EL (cell line): Measurements from ENCODE around the gene ZNF511.

ENCODE experiments used
- DNase-seq: peaks from one replicate; pipeline ENCODE4 v3.0.0-alpha.2; 2016

Gene ZNF511

DNA sequence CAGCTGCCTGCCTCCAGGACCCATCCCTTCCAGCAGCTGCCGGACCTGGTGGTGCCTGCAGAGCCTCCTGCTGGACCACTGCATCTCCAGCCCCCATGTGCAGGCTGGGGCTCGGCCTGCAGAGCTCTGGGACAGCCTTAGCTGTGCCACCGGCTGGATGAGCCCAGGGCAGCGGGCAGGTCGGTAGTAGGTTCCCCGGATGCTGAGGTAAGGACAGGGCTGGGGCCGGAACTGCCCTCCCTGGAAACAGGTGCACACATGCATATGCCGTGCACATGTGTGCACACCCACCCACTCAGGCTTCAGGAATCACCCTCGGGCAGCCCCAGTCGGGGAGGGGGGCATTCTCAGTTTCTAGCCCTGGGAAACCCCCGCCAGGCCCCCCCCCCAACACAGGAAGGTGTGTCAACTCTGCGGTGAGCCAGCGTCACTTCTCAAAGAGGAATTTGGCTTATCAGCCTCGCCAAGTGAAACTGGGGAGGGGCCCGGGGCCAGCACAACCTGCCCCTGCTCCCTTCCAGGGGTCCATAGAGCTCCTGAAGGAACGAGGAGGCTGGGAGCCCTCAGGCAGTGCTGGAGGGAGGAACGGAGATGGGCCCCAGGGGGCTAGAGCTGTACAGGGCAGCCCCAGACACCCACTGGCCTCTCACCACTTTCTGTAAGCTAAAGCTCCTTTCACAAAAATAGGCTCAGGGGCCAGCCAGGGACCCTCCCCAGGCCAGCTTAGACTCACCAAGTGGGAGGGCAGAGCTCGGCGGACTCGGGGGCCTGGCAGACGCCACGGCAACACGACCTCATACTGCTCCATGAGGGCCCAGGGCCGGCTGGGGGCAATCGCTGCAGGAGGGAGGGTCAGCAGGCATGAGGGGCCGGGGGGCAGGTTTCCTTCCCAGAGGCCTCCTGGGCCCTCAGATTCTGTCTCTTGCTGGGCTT, 33.7 kb upstream of the ZNF511 start:
- no peak for DNase-seq

DNA sequence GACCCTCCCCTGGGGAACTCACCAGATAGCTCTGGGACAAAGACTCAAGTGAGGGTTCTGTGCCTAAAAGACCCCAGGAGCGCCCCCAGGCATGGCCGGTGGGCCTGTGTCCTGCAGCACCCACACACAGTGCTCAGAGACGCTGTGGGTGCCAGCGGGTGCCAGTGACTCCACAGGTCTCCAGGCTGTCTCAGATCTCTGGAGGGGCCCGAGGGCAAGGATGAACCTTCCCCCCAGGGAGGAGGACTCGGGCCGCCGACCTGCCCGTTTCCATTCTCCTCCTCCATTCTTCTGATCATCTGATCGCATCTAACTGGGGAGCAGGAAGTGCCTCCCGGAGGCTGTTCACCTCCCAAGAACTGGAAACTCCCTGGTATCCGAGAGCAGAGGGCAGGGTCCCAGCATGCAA, 33.0 kb upstream of the ZNF511 start:
- DNase-seq, result no peak

DNA sequence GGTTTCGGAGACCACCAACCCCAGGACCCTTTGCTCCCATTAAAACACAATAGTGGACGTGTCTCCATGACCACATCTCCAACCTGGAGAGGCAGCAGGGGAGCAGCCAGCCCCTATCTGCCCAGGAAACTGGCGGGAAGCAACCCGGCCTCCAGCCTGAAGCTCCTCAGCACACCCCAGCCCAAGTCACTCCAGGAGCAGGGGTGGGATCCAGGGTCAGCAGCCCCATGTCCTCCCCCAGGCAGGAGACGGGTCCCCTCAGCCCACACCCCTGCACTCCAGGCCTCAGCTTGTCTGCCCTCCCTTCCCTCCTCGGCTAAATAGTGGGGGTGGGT, 32.6 kb upstream of the ZNF511 start:
- no peak for DNase-seq

DNA sequence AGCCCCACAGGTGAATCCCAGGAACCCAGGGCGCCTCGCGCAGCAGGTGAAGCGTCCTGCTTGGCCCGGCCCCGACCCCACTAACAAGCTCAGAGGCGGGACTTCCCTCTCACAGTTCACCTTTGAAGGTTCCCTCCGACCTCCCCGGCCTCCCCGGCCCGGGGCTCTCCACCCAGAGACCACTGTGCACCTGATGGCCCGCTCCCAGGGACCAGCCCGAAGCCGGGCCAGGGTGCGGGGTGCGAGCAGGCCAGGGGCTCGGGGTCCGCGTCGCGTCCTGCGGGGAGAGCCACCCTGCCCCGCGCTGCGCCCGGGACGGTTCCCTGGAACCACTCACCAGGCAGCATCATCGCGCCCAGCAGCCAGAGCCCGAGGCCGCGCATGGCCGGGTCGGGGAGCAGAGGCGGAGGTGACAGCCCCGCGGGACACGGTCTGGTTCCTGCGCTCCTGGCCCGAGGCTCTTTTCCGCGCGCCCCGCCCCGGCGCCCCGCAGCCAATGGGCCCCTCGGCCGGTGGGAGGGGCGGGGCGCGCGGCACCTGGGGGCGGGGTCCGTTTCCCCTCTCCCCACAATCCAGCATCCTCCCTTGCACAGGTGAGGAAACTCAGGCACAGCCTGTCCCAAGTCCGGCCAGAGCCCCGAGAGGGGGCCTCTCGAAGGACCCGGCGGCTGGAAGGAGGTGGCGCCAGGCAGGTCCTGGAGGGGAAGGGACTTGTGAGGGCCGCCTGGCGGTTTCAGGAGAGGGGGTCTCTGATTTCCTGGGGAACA, 32.1 kb upstream of the ZNF511 start, which contains the start of gene ADAM8:
Gene ADAM8 (minus strand): TSS at position 434 of the 767 bp plus-strand sequence. CDS start 51 bp downstream, at position 383.
- no peak for DNase-seq

DNA sequence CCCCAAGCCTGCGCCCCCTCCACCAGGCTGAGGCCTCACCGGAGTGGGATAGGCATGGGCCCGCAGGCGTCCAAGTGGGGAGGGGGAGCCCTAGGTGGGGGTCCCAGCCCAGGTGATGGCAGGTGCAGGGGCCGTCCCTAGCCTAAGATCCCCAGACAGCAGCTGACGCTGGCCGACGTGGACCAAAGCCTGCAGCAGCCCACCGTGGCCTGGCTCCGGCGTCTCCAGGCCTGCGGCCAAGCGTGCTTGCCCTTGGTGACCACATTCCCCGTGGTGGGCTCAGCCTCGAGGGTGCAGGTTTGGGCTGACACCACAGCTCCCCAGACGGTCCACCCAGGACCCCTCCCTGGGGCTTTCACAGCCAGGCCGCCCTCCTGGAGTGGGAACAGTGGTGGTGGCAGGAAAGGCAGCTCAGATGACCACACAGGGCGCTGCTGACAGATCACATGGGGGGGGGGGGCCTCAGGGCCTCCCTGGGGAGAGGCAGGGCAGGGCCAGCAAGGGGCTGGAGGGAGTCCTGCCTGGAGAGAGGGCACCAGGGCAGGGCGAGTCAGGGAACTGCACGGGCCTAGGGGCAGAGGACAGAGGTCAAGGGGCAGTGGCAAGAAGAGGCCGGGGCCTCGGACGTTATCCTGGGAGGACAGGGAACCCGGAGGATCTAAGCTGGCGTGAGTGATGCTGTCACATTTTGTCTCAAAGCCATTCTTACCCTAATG, 31.3 kb upstream of the ZNF511 start:
- no peak for DNase-seq

DNA sequence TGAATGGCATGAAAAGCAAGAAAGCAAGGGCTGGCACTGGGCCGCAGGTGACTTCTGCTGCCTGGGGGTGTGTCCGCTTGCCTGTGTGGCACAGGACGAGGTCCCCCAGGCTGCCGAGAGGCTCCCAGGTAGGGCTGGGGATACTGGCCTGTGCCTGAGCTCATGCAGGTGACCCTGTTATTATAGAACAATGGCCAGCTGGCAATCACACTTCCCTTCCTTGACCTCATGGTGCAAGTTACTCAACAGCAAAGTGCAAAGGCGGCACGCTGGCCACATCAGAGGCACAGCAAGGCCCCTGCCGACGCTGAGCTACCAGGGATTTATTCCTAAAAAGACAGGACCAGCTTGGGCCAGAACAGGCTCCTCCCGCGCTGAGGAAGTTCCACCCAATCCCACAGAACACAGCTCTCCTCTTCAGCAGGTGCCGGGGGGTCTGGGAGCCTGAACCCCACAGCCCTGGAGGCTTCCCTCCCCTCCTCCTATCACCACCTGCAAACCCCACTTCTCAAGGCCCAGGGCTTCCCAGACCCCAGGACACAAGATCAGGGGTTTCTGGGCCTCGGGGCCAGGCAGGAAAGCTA, 30.6 kb upstream of the ZNF511 start:
- no peak for DNase-seq

DNA sequence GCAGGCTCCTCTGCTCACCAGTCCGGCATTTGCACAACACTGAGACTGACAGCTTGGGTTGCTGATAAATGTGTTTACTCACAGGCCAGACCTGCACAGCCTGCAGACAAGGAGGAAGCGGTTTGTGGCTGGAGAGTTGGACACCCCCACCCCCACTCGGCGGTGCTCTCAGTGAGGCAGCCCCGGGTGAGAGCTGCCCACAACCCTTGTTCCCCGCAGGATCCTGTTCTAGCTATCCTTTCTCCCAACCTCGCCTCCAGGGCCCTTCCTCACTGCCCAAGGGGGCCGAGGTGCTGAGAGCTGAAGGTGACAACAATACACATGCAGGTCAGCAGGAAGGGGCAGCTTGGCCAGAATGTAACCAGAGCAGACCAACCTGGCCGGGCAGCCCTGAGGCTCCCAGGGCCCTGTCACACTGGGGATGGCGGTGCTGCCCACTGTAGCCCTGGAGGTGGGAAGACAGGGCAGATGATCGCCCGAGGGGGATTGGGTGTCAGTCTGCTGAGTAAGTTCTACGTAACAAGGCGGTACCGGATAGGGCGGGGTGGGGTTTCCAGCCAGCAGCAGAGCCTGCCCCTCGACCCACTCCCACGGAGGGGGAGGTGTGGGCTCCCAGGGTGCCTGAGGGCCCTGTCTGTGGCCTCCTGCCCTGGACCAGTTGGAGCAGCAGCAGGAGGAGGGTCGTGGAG, 30.0 kb upstream of the ZNF511 start:
- peak; percentile 67 for DNase-seq

DNA sequence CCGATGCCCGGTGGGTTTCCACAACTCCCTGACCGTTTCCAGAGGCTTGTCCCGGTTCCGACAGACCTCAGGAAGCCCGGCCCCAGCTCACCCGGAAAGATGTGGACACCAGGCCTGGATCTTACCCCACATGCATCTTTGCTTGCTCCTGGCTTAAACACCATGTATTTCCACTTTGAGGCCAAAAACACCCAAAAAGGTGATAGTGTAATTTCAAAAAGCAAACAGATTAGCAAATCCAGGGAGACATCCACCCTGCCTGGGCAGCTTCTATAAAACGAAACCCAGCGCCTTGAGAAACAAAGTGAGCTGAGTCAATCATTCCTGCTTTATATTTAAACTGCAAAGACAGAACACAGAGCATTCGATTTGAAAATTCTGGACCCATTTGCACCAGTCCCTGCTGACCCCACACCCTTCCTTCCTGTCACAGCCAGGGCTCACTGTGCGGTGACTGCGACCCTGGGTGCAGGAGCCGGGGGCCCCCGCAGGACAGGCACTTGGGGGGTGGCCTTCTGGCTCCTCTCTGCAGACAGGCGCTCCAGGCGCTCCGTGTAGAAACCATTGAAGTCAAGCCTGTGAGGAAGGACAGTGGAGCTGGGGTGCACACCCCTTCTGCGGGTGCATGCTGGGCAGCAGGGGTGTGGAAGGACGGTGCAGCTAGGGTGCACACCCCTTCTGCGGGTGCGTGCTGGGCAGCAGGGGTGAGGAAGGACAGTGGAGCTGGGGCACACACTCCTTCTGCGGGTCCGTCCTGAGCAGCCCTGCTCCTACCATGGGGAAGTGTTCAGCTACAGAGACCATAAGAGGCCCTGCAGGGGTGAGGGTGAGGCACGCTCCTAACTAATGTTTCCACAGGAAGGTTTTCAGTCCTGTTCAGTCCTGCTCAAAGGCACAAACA, 29.1 kb upstream of the ZNF511 start:
- DNase-seq, result no peak

DNA sequence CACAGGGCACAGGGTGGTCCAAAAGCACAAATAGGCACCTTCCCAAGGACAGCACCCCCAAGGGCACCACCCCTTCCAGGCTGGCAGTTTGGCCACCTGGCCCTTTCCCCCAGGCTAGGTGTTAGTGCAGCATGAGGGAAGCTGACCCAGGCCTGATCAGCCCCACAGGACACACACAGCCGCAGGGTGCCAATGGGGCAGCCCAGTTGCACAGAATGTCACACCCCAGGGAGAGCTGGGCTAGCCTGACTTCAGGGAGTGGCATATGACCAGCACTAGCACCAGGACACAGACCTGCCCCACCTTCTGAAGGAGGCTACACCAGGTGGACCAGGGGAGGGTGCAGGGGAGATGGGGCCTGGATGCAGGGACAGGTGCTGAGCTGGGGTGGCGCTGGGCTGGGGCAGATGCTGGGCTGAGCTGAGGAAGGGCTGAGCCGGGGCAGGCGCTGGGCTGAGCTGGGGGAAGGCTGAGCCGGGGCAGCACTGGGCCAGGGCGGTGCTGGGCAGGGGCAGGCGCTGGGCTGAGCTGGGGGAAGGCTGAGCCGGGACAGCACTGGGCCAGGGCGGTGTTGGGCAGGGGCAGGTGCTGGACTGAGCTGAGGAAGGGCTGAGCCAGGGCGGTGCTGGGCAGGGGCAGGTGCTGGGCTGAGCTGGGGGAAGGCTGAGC, 28.2 kb upstream of the ZNF511 start:
- DNase-seq, result no peak

DNA sequence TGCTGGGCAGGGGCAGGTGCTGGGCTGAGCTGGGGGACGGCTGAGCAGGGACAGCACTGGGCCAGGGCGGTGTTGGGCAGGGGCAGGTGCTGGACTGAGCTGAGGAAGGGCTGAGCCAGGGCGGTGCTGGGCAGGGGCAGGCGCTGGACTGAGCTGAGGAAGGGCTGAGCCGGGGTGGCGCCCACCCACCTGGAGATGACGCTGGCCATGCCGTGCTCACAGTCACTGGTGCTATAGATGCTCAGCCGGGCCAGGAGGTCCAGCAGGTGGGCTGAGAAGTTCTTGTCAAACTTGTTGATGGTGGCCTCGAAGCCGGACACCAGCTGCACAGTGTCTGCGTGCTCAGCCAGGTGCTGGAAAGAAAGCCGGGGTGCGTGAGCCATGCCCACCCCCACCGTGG, 27.6 kb upstream of the ZNF511 start:
- DNase-seq, result no peak

DNA sequence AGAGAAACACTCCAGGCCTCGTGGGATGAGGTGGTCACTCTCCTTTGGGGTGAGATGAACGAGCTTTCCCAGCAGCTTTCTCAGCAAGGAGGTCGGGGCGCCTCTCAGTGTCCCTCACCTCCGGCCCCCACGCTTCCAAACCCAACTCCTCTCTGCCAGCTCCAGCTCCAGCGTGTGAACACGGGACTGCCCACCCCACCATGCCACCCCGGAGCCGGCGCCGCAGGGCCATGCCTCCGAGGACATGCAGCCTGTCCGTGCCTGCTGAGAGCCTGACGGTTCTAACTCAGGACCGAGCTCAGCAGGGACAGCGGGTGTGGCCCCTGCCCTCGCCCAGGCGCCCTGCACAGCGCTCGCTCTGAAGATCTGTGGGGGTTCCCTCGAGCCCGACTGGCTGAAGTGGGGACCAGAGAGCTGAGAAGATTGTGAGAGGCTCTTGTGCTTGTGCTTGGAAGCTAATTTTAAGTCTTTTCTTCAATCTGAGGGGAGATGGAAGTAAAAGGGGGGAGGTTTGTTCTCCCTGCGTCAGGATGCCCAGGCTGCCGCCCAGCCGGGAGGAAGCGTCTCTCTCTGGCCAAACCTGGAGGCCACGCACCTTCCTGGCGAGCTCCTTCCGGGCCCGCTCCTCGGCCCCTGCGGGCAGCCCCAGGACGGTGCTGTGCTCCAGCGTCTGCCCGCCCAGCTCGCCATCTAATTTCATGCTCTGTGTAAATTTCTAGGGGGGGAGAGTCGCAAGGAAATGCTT, 26.9 kb upstream of the ZNF511 start:
- no peak for DNase-seq

DNA sequence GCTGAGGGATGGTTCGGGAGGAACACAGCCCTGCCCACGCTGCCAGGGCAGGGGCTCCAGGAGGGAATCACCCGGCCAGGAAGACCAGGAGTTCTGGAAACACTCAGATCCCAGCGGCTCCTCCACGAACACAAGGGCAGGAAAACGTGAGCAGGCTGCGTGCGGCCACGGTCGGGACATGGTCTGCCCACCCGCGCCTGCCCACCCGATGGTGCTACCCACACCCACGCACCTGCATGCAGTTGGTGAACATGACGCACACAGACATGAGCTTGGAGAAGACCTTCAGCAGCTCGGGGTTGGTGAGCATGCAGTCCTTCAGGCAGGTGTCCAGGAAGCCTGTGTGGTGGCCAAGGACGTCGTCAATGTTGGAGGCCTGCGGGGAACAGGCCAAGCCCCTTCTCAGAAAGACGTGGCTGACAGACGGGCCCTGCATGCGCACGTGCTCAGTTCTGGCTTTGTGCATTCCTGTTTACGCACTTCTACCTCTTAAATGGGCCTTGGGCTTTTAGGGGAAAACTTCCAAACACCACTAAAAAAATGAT, 25.8 kb upstream of the ZNF511 start:
- no peak for DNase-seq

DNA sequence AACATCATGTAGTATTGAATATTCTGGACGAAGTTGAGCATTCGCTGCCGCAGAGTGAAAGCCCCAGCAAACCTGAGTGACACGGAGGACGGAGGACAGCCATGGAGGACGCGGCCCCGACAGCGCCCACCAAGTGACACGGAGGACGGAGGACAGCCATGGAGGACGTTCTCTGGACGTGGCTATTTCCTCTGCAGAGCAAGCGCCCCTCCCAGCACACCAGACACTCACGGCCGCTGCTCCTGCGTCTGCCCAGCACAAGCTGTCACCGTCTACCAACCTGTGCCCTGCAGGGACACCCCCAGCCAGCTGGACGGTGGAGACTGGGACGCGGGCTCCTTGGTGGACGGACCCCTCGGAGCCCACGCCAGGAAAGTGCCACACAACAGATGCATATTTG, 24.8 kb upstream of the ZNF511 start:
- DNase-seq, result no peak

DNA sequence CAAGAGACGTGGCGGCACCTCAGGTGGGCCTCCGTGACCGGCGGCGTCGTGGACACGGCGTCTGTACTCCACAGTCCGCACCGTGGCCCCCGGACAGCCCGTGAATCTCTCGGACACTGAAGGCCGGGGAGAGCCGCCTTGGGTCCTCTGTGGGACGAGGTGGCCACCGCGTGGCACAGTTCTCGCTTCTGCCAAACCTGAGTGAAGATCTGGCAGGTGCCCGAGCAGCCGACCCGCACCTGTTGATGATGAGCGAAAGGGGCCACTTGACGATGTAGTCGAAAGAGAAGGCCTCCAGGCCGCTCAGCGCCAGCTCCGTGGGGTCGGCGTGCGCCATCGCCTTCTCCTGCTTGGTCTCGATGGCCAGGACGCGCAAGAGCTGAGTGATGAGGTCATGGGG, 23.5 kb upstream of the ZNF511 start:
- no peak for DNase-seq

DNA sequence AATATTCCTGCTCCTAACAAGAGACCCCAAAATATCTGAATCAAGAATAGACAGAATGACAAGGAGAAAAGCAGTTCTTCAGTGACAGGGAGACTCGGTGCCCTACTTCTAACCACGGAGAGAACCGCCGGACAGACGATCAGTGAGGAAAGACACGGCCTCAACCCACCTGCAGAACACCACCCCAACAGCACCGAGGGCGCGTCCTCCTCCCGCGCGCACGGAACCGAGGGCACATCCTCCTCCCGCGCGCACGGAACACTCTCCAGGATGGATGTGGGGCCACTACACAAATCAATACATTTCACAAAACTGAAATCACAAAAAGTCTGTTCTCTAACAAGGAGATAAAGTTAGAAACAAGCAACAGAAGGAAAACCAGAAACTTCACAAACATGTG, 22.3 kb upstream of the ZNF511 start:
- no peak for DNase-seq

DNA sequence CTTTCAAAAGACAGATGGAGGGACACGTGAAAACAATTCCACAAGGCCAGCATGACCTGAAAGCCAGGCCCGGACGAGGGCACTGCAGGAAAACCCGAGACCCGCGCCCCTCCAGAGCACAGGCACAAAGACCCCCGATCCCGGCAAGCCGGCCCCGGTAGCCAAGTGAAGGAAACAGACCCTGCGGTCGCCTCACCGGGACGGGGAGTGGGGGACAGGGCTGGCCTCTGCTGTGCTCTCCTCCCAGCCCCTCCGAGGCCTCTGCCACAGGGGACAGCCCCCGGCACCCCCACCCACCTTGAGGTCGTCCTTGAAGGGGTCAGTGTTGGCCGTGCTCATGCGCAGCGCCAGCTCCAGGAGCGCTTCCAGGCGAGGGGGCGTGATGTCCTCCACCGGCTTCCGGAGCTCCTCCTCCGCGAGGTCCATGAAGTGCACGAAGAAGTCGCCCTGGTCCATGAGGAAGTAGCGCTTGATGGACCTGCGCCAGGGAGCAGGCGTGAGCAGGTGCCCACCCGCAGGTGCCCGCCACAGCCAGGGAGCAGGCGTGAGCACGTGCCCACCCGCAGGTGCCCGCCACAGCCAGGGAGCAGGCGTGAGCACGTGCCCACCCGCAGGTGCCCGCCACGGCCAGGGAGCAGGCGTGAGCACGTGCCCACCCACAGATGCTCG, 20.7 kb upstream of the ZNF511 start:
- DNase-seq, result no peak

DNA sequence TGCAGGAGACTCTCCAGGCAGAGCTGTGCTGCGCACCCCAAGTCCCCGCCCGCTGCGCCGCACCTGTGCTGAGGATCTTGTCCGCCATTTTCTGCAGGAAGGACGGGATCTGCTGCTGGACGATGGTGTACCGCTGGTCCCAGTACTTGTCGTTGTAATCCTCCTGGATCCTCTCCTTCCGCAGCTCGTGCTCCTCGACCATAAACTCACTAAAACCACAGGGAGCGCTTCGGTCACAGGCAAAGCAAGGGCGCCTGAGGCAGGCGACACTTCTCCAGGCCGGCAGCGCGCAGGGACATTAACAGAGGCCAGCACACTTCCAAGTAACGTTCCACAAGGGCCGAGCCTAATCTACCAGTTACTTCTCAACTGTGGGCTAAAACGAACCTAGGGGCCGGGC, 19.0 kb upstream of the ZNF511 start:
- DNase-seq, result no peak

DNA sequence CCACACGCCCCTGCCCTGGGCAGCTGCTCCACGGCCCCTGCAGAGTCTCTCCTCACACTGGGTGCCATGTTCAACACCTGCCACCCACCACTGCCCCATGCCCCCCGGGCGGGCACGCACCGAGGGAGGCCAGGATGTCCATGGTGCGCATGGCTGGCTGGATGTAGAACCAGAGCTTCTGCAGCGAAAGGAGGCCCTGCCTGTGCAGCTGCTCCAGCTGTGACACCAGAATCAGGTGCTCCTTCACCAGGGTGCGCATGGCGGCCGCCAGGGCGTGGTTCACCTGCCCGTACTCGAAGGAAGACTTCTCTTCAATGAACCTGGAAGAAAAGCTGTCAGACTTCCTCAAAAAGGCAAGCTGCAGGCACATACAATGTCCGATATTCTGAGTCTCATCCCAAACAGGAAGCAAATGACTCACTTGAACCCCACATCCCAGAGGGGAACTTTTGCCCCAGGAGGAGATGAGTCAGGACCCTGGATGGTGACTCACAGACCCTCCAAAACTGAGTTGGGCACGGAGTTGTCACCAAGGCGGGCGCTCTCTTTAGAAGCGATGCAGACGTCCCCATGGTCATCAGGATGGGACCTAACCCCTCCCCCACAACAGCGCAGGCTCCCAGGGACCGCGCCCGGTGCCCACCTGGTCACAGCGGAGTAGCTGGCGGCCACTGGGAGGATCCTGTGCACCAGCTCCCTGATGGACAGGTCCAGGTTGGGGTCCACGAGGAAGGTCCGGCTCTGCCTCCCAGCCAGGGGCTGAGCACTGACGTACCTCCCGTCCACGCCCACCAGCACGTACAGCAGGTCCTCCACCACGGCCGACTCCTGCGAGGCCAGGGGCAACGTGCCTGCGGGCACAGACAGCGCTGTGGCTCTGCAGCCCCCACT, 15.6 kb upstream of the ZNF511 start:
- peak; percentile 94 for DNase-seq
